Progenitor cell of endocrine pancreas (in vitro differentiated cells): ENCODE data around the gene RNF125. TPM values are rescaled to one million over a fixed set of nuclear protein-coding genes. Genes with fewer than 3 reads are reported as not detected.

ENCODE experiments used
- DNase-seq: peaks from one replicate; pipeline ENCODE4 v3.0.0; 2021; ENCODE audit warnings: low spot score; ENCODE audit not compliant: unreplicated experiment
- H3K27ac Mint-ChIP-seq: 2 replicates; pipeline ENCODE4 v1.8.0; 2021; ENCODE audit warnings: mild to moderate bottlenecking, moderate library complexity, mixed read lengths
- H3K27me3 Mint-ChIP-seq: 2 replicates; pipeline ENCODE4 v1.8.0; 2021; ENCODE audit warnings: mixed read lengths
- H3K36me3 Mint-ChIP-seq: 2 replicates; pipeline ENCODE4 v1.8.0; 2022; ENCODE audit warnings: mixed read lengths; ENCODE audit not compliant: insufficient read depth
- H3K4me1 Mint-ChIP-seq: 2 replicates; pipeline ENCODE4 v1.8.0; 2021; ENCODE audit warnings: low read depth, mixed read lengths
- H3K4me3 Mint-ChIP-seq: 2 replicates; pipeline ENCODE4 v1.8.0; 2021; ENCODE audit warnings: low read depth, mild to moderate bottlenecking, moderate library complexity, mixed read lengths
- H3K9me3 Mint-ChIP-seq: 2 replicates; pipeline ENCODE4 v1.8.0; 2021; ENCODE audit warnings: low read depth, mixed read lengths
- total RNA-seq: library from RNA; stranded (reverse); gene quantifications from 2 replicates; pipeline ENCODE4 v1.2.1, GENCODE V29; 2021
- TF ChIP-seq, protein P1 (sequence below): fragments of 200-600 bp; sonication (generic); IDR thresholded peaks from one replicate; pipeline ENCODE4 v1.5.0; 2021; ENCODE audit warnings: antibody characterized with exemption, mild to moderate bottlenecking; ENCODE audit not compliant: unreplicated experiment

The RNF125 gene
- total RNA-seq, 1 donor from 2014 or later = 2.6 TPM

DNA sequence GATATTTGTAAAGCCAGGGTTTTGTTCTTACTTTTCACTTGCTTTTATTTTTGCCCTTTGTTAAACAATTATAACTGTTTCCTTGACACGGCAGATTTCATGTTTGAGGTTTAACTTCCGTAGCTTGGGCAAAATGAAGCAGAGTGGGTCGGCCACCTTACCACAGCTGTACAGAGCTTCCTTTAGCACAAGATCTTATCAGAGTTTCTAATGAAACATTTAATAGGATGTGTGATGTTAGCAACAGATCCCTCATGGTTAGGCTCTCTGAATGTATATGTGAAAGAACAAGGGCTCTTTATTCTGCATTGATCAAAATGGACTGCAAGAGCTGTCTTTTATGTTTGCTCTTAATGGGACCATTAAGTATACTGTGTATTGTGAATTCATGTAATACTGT is 22.3 kb downstream of the RNF125 start:
- no peak overlapping the region for H3K4me3 Mint-ChIP-seq
- H3K4me1 Mint-ChIP-seq = peaks cover 10% of the 10 kb centered on the region
- no peak overlapping the region for H3K27ac Mint-ChIP-seq
- H3K36me3 Mint-ChIP-seq = peaks cover 6% of the 10 kb centered on the region
- no peak for DNase-seq
- TF ChIP-seq, protein P1, sequence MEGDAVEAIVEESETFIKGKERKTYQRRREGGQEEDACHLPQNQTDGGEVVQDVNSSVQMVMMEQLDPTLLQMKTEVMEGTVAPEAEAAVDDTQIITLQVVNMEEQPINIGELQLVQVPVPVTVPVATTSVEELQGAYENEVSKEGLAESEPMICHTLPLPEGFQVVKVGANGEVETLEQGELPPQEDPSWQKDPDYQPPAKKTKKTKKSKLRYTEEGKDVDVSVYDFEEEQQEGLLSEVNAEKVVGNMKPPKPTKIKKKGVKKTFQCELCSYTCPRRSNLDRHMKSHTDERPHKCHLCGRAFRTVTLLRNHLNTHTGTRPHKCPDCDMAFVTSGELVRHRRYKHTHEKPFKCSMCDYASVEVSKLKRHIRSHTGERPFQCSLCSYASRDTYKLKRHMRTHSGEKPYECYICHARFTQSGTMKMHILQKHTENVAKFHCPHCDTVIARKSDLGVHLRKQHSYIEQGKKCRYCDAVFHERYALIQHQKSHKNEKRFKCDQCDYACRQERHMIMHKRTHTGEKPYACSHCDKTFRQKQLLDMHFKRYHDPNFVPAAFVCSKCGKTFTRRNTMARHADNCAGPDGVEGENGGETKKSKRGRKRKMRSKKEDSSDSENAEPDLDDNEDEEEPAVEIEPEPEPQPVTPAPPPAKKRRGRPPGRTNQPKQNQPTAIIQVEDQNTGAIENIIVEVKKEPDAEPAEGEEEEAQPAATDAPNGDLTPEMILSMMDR = no peak
- peaks cover 4% of the 10 kb centered on the region for H3K9me3 Mint-ChIP-seq
- no peaks in the 10 kb centered on the region for H3K27me3 Mint-ChIP-seq

- Mint-ChIP-seq H3K27me3 (no peaks in the 10 kb centered on the region), H3K4me3 (no peak overlapping the region), H3K36me3 (peaks cover 8% of the 10 kb centered on the region), H3K27ac (no peak overlapping the region), H3K4me1 (peaks cover 10% of the 10 kb centered on the region), H3K9me3 (peaks cover 4% of the 10 kb centered on the region)
- TF ChIP-seq, protein P1 = no peak
- DNase-seq = no peak
Measured at GRCh38 chr18:32042337-32042736, 23.7 kb downstream of the RNF125 start.

- peaks cover 6% of the 10 kb centered on the region for H3K36me3 Mint-ChIP-seq
- H3K4me3 Mint-ChIP-seq = no peak overlapping the region
- H3K27me3 Mint-ChIP-seq = no peaks in the 10 kb centered on the region
- no peaks in the 10 kb centered on the region for H3K4me1 Mint-ChIP-seq
- DNase-seq = no peak
- TF ChIP-seq, protein P1 = no peak
- peak overlapping the region; percentile 34 for H3K27ac Mint-ChIP-seq
- H3K9me3 Mint-ChIP-seq = no peaks in the 10 kb centered on the region
Measured at GRCh38 chr18:32048507-32049091, 30.0 kb downstream of the RNF125 start.

DNA sequence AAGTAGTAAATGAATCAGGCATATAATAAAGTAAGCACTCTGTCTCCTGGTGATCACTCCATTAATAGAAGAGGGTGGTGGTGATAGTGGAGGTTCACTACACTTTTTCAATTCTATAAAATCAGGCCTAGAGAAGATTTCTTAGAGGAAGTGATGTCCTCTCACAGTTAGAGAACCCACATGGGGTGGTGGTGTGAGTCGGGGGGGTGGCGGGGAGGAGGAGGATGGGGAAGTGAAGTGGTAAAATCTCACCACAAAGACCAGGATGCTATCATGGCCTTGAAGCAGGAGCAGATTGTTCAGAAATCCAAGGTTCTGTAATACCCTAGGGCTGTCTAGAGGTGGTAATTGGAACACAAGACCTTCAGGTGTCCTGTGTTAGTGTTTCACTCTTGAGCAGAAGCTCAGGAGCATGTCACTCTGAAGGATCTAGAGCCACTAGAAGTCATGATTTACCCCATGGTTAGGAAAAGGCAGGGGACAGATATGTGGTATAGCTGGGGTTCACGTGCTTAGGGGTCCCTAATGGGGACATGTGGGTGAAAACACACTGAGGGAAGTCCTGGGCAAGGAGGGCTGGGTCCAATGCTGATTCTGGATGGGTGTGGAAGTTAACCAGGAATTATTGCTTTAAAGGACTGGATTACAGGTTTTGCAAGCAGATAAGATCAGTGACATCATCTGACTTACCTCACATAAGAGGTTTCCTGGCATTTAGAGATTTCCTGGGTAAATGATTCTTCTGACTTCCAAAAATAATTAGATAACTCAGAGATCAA is 31.0 kb downstream of the RNF125 start:
- no peaks in the 10 kb centered on the region for H3K4me1 Mint-ChIP-seq
- peak overlapping the region; percentile 73 for H3K27ac Mint-ChIP-seq
- H3K27me3 Mint-ChIP-seq = no peaks in the 10 kb centered on the region
- peaks cover 6% of the 10 kb centered on the region for H3K36me3 Mint-ChIP-seq
- TF ChIP-seq, protein P1 = no peak
- H3K9me3 Mint-ChIP-seq = no peaks in the 10 kb centered on the region
- H3K4me3 Mint-ChIP-seq = no peak overlapping the region
- no peak for DNase-seq

GRCh38 chr18:32056613-32057358 is 38.2 kb downstream of the RNF125 start:
- H3K36me3 Mint-ChIP-seq = peaks cover 1% of the 10 kb centered on the region
- DNase-seq = no peak
- TF ChIP-seq, protein P1 = no peak
- H3K4me3 Mint-ChIP-seq = no peak overlapping the region
- H3K27me3 Mint-ChIP-seq = no peaks in the 10 kb centered on the region
- H3K9me3 Mint-ChIP-seq = no peaks in the 10 kb centered on the region
- H3K27ac Mint-ChIP-seq = no peak overlapping the region
- peaks cover 1% of the 10 kb centered on the region for H3K4me1 Mint-ChIP-seq
